Aorta (tissue), 5 donors: ENCODE measurements around the gene POR. TPM values are rescaled to one million over a fixed set of nuclear protein-coding genes. Genes with fewer than 3 reads are reported as not detected.

Experiments
- ATAC-seq: fragments of 200-7000 bp; cut with Tn5 transposase; one replicate; pipeline ENCODE4 v1.9.1; 2022; ENCODE audit warnings: moderate library complexity; ENCODE audit not compliant: low FRiP score
- DNase-seq, 2 donors: peaks; one replicate each; pipeline ENCODE4 v3.0.0-alpha.2; 2020
- H3K27ac ChIP-seq, 2 donors: one replicate each; pipeline ENCODE4 v1.5.1; 2013; ENCODE audit warnings: low read length in 2 of 2, mild to moderate bottlenecking in 2 of 2, moderate library complexity in 2 of 2, control low read depth in 1 of 2, inconsistent platforms in 1 of 2, low read depth in 1 of 2
- H3K27me3 ChIP-seq, 2 donors: one replicate each; pipeline ENCODE4 v1.6.1; 2013; ENCODE audit warnings: control low read depth in 1 of 2, low read length in 1 of 2, mild to moderate bottlenecking in 1 of 2, moderate library complexity in 1 of 2; ENCODE audit not compliant: insufficient read depth in 2 of 2, control insufficient read depth in 1 of 2
- H3K36me3 ChIP-seq, 2 donors: one replicate each; pipeline ENCODE4 v1.6.1; 2013; ENCODE audit warnings: control low read depth in 1 of 2, low read length in 1 of 2, mild to moderate bottlenecking in 1 of 2; ENCODE audit not compliant: insufficient read depth in 2 of 2, control insufficient read depth in 1 of 2
- H3K4me1 ChIP-seq, 2 donors: one replicate each; pipeline ENCODE4 v1.6.1; 2013; ENCODE audit warnings: low read length in 2 of 2, control low read depth in 1 of 2, mild to moderate bottlenecking in 1 of 2, moderate library complexity in 1 of 2; ENCODE audit not compliant: insufficient read depth in 2 of 2, control insufficient read depth in 1 of 2
- H3K4me3 ChIP-seq, 2 donors: one replicate each; pipeline ENCODE4 v1.5.1; 2013; ENCODE audit warnings: low read length in 2 of 2, control low read depth in 1 of 2, mild to moderate bottlenecking in 1 of 2
- H3K9me3 ChIP-seq: one replicate; pipeline ENCODE4 v1.6.1; 2013; ENCODE audit warnings: mild to moderate bottlenecking, low read length; ENCODE audit not compliant: control insufficient read depth
- WGBS, 2 donors: extraction: QIAGEN DNeasy Blood & Tissue Kit; methylation state at CpG; one replicate each; pipeline ENCODE4 v1.1.7; 2013; 5-methylcytosine and 5-hydroxymethylcytosine counted together
- intact Hi-C, 2 donors: fragments of 100-400 bp; cut with DNase I; formaldehyde crosslinking; loops; one replicate each; pipeline versions ENCODE4 v1.14.2 to v1.15.0; 2022
- polyA plus RNA-seq, 2 donors: library from polyadenylated mRNA; stranded (reverse); fragments of 200-250 nt; gene quantifications; one replicate each; pipeline ENCODE4 v1.2.3, GENCODE V29; 2013
- total RNA-seq, 2 donors: library from RNA; stranded (reverse); fragmentation: NEBNext Ultra II Directional; extraction: Animal tissue kit (Norgen Biotek cat#: 25700); gene quantifications; one replicate each; pipeline ENCODE4 v1.2.1, GENCODE V29; 2021
- donor health status: healthy with polysubstance abuse.
- donor health status: Bipolar disorder and iron deficiency.
- donor health status: DM: no; HTN: no; CAD: no.
- donor health status: DM: no; HTN: no; CAD: no.
- donor health status: DM: yes; HTN: yes; CAD: no.

Gene POR
- total and polyA plus RNA-seq, 4 donors: 40.4 to 121 (median 79.6) TPM

GRCh38 chr7:75962607-75963380 is 47.8 kb downstream of the POR start:
- intact Hi-C loops: no loop called here

GRCh38 chr7:75963381-75963995 is 48.5 kb downstream of the POR start:
- no peak overlapping the region for H3K4me3 ChIP-seq
- H3K27me3 ChIP-seq: no peaks in the 10 kb centered on the region
- peak; percentile 6 for ATAC-seq
- peaks cover 0 to 2% of the 10 kb centered on the region in 2 donors for H3K4me1 ChIP-seq
- no peaks in the 10 kb centered on the region for H3K9me3 ChIP-seq
- WGBS, 2 donors: 39 to 40% methylated on average over 9 of the region's 9 CpGs
- H3K36me3 ChIP-seq: peaks cover 0 to 2% of the 10 kb centered on the region in 2 donors
- no peak for DNase-seq
- H3K27ac ChIP-seq: peak overlapping the region; percentile 77 to 92
- intact Hi-C loops: no loop called here

More at GRCh38 chr7:75962607-75963380, 47.8 kb downstream of the POR start:
- Histone ChIP-seq H3K36me3 (peaks cover 0 to 2% of the 10 kb centered on the region in 2 donors), H3K4me3 (no peak overlapping the region), H3K27me3 (no peaks in the 10 kb centered on the region), H3K4me1 (peaks cover 0 to 2% of the 10 kb centered on the region in 2 donors), H3K9me3 (no peaks in the 10 kb centered on the region), H3K27ac (peak overlapping the region; percentile 77 to 92)
- DNase-seq: peak; percentile 73 to 88
- 3 to 7% methylated on average over 18 of the region's 18 CpGs for WGBS, 2 donors
- ATAC-seq: peak; percentile 60

- H3K27me3 ChIP-seq: no peaks in the 10 kb centered on the region
- ATAC-seq: no peak
- H3K36me3 ChIP-seq: no peaks in the 10 kb centered on the region
- H3K4me3 ChIP-seq: no peak overlapping the region
- intact Hi-C loops: loop anchor here (1.0 to 5.0 kb wide), 2 partner anchors 48 to 50 kb away; partner anchors contain the start of gene POR (in 2 of the 2)
- DNase-seq: no peak
- 68 to 69% methylated on average over 13 of the region's 13 CpGs for WGBS, 2 donors
- H3K4me1 ChIP-seq: peaks cover 0 to 2% of the 10 kb centered on the region in 2 donors
- peak overlapping the region; percentile 94 to 97 for H3K27ac ChIP-seq
- no peaks in the 10 kb centered on the region for H3K9me3 ChIP-seq
Measured at GRCh38 chr7:75965617-75966016, 50.7 kb downstream of the POR start.

GRCh38 chr7:75966190-75966961 is 51.4 kb downstream of the POR start:
- DNase-seq (peak; percentile 78 to 87), ATAC-seq (peak; percentile 79)
- Histone ChIP-seq H3K4me3 (no peak overlapping the region), H3K4me1 (peaks cover 0 to 2% of the 10 kb centered on the region in 2 donors), H3K27me3 (no peaks in the 10 kb centered on the region), H3K27ac (peak overlapping the region; percentile 94 to 97), H3K36me3 (no peaks in the 10 kb centered on the region), H3K9me3 (no peaks in the 10 kb centered on the region)
- WGBS, 2 donors: 4 to 6% methylated on average over 26 of the region's 26 CpGs
- intact Hi-C loops: loop anchor here (1.0 to 5.0 kb wide), 2 partner anchors 49 to 51 kb away; partner anchors contain the start of gene POR (in 2 of the 2)

GRCh38 chr7:75967055-75967454 is 52.1 kb downstream of the POR start:
- ATAC-seq (no peak), DNase-seq (no peak)
- Histone ChIP-seq H3K4me1 (peaks cover 0 to 2% of the 10 kb centered on the region in 2 donors), H3K27me3 (no peaks in the 10 kb centered on the region), H3K9me3 (no peaks in the 10 kb centered on the region), H3K4me3 (no peak overlapping the region), H3K36me3 (no peaks in the 10 kb centered on the region), H3K27ac (peak overlapping the region; percentile 29 to 62)
- 81 to 87% methylated on average over 11 of the region's 11 CpGs for WGBS, 2 donors
- intact Hi-C loops: loop anchor here in 1 of 2 donors (5.0 kb wide), 1 partner anchor 50 kb away; the partner anchor contains the start of gene POR

- H3K27ac ChIP-seq: peak overlapping the region; percentile 29 to 62
- ATAC-seq: peak; percentile 26
- no peaks in the 10 kb centered on the region for H3K4me1 ChIP-seq
- H3K9me3 ChIP-seq: no peaks in the 10 kb centered on the region
- H3K4me3 ChIP-seq: no peak overlapping the region
- H3K36me3 ChIP-seq: no peaks in the 10 kb centered on the region
- no peaks in the 10 kb centered on the region for H3K27me3 ChIP-seq
- DNase-seq: no peak
- intact Hi-C loops: loop anchor here in 1 of 2 donors (5.0 kb wide), 1 partner anchor 50 kb away; the partner anchor contains the start of gene POR
- 33 to 40% methylated on average over 13 of the region's 13 CpGs for WGBS, 2 donors
Measured at GRCh38 chr7:75967487-75967997, 52.6 kb downstream of the POR start.

GRCh38 chr7:75968012-75968411 is 53.1 kb downstream of the POR start:
- H3K9me3 ChIP-seq: no peaks in the 10 kb centered on the region
- H3K4me3 ChIP-seq: no peak overlapping the region
- no peak for ATAC-seq
- intact Hi-C loops: loop anchor here in 1 of 2 donors (5.0 kb wide), 1 partner anchor 51 kb away; the partner anchor contains the start of gene POR
- H3K4me1 ChIP-seq: no peaks in the 10 kb centered on the region
- H3K36me3 ChIP-seq: no peaks in the 10 kb centered on the region
- WGBS, 2 donors: 80 to 85% methylated on average over 10 of the region's 10 CpGs
- DNase-seq: no peak
- H3K27me3 ChIP-seq: no peaks in the 10 kb centered on the region
- H3K27ac ChIP-seq: no peak overlapping the region

- H3K9me3 ChIP-seq: no peaks in the 10 kb centered on the region
- H3K4me3 ChIP-seq: no peak overlapping the region
- WGBS, 2 donors: 89 to 90% methylated on average over 12 of the region's 12 CpGs
- H3K27me3 ChIP-seq: no peaks in the 10 kb centered on the region
- intact Hi-C loops: loop anchor here in 1 of 2 donors (5.0 kb wide), 1 partner anchor 51 kb away; the partner anchor contains the start of gene POR
- no peaks in the 10 kb centered on the region for H3K4me1 ChIP-seq
- H3K27ac ChIP-seq: no peak overlapping the region
- no peaks in the 10 kb centered on the region for H3K36me3 ChIP-seq
- ATAC-seq (no peak), DNase-seq (no peak)
Measured at GRCh38 chr7:75968561-75969001, 53.6 kb downstream of the POR start.
